H1 (cell line): ENCODE data around the gene MST1R. TPM values are rescaled to one million over a fixed set of nuclear protein-coding genes. Genes with fewer than 3 reads are reported as not detected.

ENCODE experiments used
- TEAD4 ChIP-seq: IDR thresholded peaks from 2 replicates; pipeline ENCODE4 v1.6.1; 2012; ENCODE audit warnings: low read depth, low read length, inconsistent platforms, mixed read lengths
- polyA plus RNA-seq, 7 experiments: library from polyadenylated mRNA; depleted of rRNA in 3 of 7; stranded (reverse) in 5 of 7; unstranded in 2 of 7; fragments of >200 nt in 5 of 7; fragments of 200-250 nt in 2 of 7; gene quantifications; 1 replicate in 5 of 7; 2 replicates in 1 of 7; 4 replicates in 1 of 7; pipeline versions ENCODE4 v1.2.1 to v1.2.3, GENCODE V29; 2011 to 2013; ENCODE audit warnings: missing spikeins in 2 of 7, mixed read lengths in 2 of 7
- total RNA-seq: library from RNA; stranded (reverse); fragmentation: NEBNext Ultra II Directional; extraction: Animal tissue kit (Norgen Biotek cat#: 25700); gene quantifications from 2 replicates; pipeline ENCODE4 v1.2.1, GENCODE V29; 2021
- TF ChIP-seq, protein P1 (sequence below): IDR thresholded peaks from 2 replicates; pipeline ENCODE4 v1.6.1; 2011; ENCODE audit warnings: low read length, improper control_type of control experiment

MST1R gene
- total and polyA plus RNA-seq, 2 of the 8 experiments (the other 6 are each of a cell fraction or from before 2014, with no cell fraction given) = 4.8 to 7.6 TPM

DNA sequence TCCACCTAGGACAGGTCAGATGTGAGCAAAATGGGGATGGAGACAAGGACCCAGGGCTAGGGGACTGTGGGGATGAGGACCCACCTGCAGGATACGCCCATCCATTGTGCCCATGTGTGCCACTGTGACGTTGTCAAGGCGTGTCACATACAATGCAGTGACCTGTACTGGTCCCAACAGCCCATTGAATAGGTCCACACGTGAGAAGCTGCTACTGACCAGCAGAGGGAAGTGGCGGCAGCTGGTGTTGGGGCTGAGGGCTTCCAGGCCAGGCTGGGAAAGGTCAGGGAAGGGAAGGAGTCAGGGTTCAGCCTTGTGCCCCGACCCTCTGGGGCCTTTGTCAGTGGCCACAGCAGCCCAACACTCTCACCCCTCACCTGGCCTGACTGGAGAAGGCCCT lies 4.7 kb downstream of the MST1R start (continued):
- TF ChIP-seq, protein P1, sequence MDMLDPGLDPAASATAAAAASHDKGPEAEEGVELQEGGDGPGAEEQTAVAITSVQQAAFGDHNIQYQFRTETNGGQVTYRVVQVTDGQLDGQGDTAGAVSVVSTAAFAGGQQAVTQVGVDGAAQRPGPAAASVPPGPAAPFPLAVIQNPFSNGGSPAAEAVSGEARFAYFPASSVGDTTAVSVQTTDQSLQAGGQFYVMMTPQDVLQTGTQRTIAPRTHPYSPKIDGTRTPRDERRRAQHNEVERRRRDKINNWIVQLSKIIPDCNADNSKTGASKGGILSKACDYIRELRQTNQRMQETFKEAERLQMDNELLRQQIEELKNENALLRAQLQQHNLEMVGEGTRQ = no peak
- no peak for TF ChIP-seq TEAD4
